OCI-M1 (cell line): ENCODE results near the gene SPRR5.

Source experiments
- DNase-seq: peaks from one replicate; lab custom pipeline; 2025; lab: John Stamatoyannopoulos, UW

The SPRR5 gene

GRCh38 chr1:152983234-152983633, 36.2 kb downstream of the SPRR5 start:
- no peak for DNase-seq

DNA sequence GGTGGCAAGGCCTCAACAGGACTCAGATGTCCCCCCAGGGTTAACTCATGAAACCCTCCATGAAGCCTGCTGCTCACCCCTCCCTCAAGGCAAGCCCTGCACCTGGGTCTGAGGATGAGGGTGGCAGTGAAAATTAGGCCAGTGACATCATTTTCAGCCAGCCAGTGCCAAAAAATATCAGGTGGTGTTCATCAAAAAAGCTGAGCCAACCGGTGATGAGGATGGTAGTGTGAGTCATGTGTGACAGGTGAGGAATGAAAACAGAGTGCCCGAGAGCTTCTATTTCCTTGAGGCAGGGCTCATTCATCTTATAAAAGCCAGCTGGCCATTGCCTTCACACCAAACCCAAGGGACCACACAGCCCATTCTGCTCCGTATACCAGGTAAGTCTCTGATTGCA, 36.7 kb downstream of the SPRR5 start, which contains the start of gene SPRR1A:
Gene SPRR1A, plus strand, starts transcription at position 339 of the 400 bp plus-strand sequence. CDS start 1,150 bp downstream, outside the sequence.
- no peak for DNase-seq

DNA sequence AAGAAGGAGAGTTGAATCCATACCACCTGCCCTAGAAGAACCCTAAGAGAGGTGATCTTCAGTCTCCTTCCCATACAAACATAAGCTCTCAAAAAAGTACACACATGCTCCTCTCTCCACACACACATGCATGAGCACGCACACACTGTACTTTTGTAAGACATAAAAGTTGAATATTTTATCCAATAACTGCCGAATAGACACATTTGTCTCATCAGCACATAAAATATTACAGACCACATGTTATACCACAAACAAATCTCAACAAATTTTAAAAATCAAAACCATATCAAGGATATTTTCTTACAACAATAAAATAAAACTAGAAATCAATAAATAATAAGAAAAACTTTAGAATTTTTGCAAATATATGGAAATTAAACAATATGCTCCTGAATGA, 39.6 kb downstream of the SPRR5 start:
- no peak for DNase-seq

GRCh38 chr1:152993186-152993585, 46.2 kb downstream of the SPRR5 start:
- no peak for DNase-seq

DNA sequence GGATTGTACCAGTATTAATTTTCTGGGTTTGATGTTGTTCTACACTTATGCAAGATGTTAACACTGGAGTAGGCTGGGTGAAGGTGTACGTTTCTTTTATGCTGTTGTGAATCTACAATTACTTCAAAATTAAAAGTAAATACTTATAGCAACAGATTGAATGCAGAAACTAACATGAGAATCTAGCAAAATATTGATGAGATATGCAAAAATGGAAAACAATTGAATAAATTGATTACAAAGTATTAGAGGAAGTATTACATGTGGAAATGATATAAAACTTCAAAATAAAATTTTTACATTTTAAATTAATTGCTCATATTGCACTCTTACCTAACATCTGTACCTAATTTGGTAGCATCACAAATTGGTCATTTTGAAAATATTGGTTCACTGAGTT, 48.8 kb downstream of the SPRR5 start:
- no peak for DNase-seq

- no peak for DNase-seq
Observed at GRCh38 chr1:152996633-152997400, 49.8 kb downstream of the SPRR5 start.

- DNase-seq: no peak
Observed at GRCh38 chr1:152997901-152998300, 50.9 kb downstream of the SPRR5 start.

DNA sequence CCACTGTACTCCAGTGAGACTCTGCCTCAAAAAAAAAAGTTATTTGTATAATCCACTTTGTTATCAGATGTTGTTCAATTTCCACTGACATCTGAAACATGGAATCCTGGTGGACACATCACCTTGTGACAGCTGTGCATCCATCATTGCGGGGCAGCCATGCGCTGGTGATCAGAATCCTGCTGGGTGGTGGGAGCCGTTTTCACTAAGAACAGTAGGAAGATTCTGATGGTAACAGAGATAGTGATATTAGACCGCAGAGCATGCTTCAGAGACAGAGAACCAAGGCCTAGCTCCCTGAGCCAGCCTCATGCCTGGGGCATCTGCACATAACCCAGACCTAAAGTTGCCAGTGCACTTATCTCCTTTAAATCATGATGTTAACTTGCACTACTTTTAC, 51.5 kb downstream of the SPRR5 start:
- DNase-seq: no peak
